Endodermal cell (in vitro differentiated cells): ENCODE measurements around the gene EVX2. TPM values are rescaled to one million over a fixed set of nuclear protein-coding genes. Genes with fewer than 3 reads are reported as not detected.
A peak's percentile ranks its signal among the peaks of the same experiment; 100 is the strongest.

Source experiments
- DNase-seq: peaks from one replicate; pipeline ENCODE4 v3.0.0-alpha.2; 2017
- H3K27ac ChIP-seq: 2 replicates; pipeline ENCODE4 v1.5.1; 2013; ENCODE audit warnings: mild to moderate bottlenecking, low read depth, low read length, moderate library complexity
- H3K27me3 ChIP-seq: 2 replicates; pipeline ENCODE4 v1.6.1; 2013; ENCODE audit warnings: mild to moderate bottlenecking, low read length, moderate library complexity; ENCODE audit not compliant: insufficient read depth, control insufficient read depth, poor library complexity, severe bottlenecking
- H3K36me3 ChIP-seq: 2 replicates; pipeline ENCODE4 v1.7.0; 2013; ENCODE audit warnings: mild to moderate bottlenecking, low read length, moderate library complexity; ENCODE audit not compliant: control insufficient read depth, insufficient read depth
- H3K4me1 ChIP-seq: one replicate; pipeline ENCODE4 v1.7.0; 2013; ENCODE audit warnings: low read length; ENCODE audit not compliant: control insufficient read depth, insufficient read depth
- H3K4me3 ChIP-seq: 2 replicates; pipeline ENCODE4 v1.5.1; 2013; ENCODE audit warnings: mild to moderate bottlenecking, low read length, moderate library complexity
- H3K9ac ChIP-seq: 2 replicates; pipeline ENCODE4 v1.6.1; 2013; ENCODE audit warnings: mild to moderate bottlenecking, low read length, moderate library complexity; ENCODE audit not compliant: poor library complexity, severe bottlenecking; ENCODE audit errors: extremely low read depth
- H3K9me3 ChIP-seq: 2 replicates; pipeline ENCODE4 v1.6.1; 2013; ENCODE audit warnings: mild to moderate bottlenecking, low read length, moderate library complexity; ENCODE audit not compliant: control insufficient read depth
- H3K27ac Mint-ChIP-seq: 2 replicates; pipeline ENCODE4 v1.8.0; 2020; ENCODE audit warnings: mixed read lengths
- H3K27me3 Mint-ChIP-seq: 2 replicates; pipeline ENCODE4 v1.8.0; 2021; ENCODE audit warnings: mild to moderate bottlenecking, mixed read lengths; ENCODE audit not compliant: insufficient read depth
- H3K36me3 Mint-ChIP-seq: 2 replicates; pipeline ENCODE4 v1.8.0; 2020; ENCODE audit warnings: low read depth, mixed read lengths
- H3K4me1 Mint-ChIP-seq: 2 replicates; pipeline ENCODE4 v1.8.0; 2020; ENCODE audit warnings: mixed read lengths
- H3K4me3 Mint-ChIP-seq: 2 replicates; pipeline ENCODE4 v1.8.0; 2020; ENCODE audit warnings: mild to moderate bottlenecking, moderate library complexity, mixed read lengths
- H3K9me3 Mint-ChIP-seq: 2 replicates; pipeline ENCODE4 v1.8.0; 2020; ENCODE audit warnings: mild to moderate bottlenecking, mixed read lengths
- CTCF ChIP-seq: fragments of 200-600 bp; sonication (generic); conservative IDR thresholded peaks from 2 replicates; pipeline ENCODE4 v1.5.0; 2021; ENCODE audit warnings: antibody characterized with exemption, mild to moderate bottlenecking
- WGBS, 2 experiments: methylation state at CpG; one replicate each; pipeline versions ENCODE4 v1.1.5 to v1.1.7; 2013; ENCODE audit warnings: missing lambda C conversion rate in 2 of 2, mixed read lengths in 1 of 2; ENCODE audit not compliant: insufficient coverage in 1 of 2, insufficient read length in 1 of 2; 5-methylcytosine and 5-hydroxymethylcytosine counted together
- total RNA-seq, 2 donors: library from RNA; stranded (reverse); fragmentation: NEBNext Ultra II Directional in 1 of 2; extraction: Animal tissue kit (Norgen Biotek cat#: 25700) in 1 of 2; gene quantifications; 2 replicates in 1 of 2; 3 replicates in 1 of 2; pipeline ENCODE4 v1.2.1, GENCODE V29; 2021

Gene EVX2
- total RNA-seq, 2 donors from 2014 or later = not detected

- peak overlapping the region; percentile 27 for H3K4me3 ChIP-seq
- peak; percentile 76 for DNase-seq
- Mint-ChIP-seq H3K36me3 (no peaks in the 10 kb centered on the region), H3K9me3 (no peaks in the 10 kb centered on the region), H3K27me3 (peaks cover 95% of the 10 kb centered on the region), H3K27ac (no peak overlapping the region), H3K4me1 (peaks cover 28% of the 10 kb centered on the region), H3K4me3 (peak overlapping the region; percentile 41)
- H3K36me3 ChIP-seq = no peaks in the 10 kb centered on the region
- no peaks in the 10 kb centered on the region for H3K9me3 ChIP-seq
- H3K27ac ChIP-seq = no peak overlapping the region
- TF ChIP-seq CTCF = no peak
- H3K27me3 ChIP-seq = peaks cover 99% of the 10 kb centered on the region
- no peaks in the 10 kb centered on the region for H3K4me1 ChIP-seq
- H3K9ac ChIP-seq = no peak overlapping the region
- WGBS, 2 experiments = 2% methylated on average over 10 to 56 of the region's 56 CpGs
These were observed 20.7 kb upstream of the EVX2 start for GRCh38 chr2:176104316-176105077.

DNA sequence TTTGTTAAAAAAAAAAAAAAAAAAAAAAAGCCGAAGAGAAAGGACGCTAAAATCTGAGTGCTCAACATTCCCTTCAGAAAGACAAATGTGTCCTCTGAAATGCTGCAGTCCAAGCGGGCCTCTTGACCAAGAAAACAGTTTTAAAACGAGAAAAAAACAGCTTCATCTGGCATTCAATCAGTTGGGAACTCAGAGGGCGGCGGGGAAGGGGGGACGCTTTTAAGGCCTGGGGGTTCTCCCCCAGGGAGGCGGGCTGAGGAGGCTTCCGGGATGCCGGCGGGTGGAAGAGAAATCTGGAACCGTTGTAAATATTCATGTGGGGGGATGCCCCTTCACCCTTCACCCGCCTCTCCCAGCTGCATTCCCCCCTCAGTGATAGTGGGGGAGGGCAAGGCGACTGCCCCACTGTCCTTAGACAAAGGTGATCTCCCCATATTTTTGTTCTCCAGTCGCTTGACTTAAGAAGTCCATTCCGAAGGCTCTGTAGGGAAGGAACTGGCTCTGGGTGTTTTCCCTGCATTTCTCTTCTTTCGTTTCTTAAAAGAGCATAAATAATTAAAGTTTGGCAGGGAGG is 20.1 kb upstream of the EVX2 start:
- Histone ChIP-seq H3K27me3 (peaks cover 99% of the 10 kb centered on the region), H3K36me3 (no peaks in the 10 kb centered on the region), H3K4me1 (no peaks in the 10 kb centered on the region), H3K9me3 (no peaks in the 10 kb centered on the region), H3K27ac (no peak overlapping the region), H3K4me3 (peak overlapping the region; percentile 27), H3K9ac (no peak overlapping the region)
- 2 to 3% methylated on average over 7 to 13 of the region's 17 CpGs for WGBS, 2 experiments
- DNase-seq = peak; percentile 56
- Mint-ChIP-seq H3K27me3 (peaks cover 95% of the 10 kb centered on the region), H3K27ac (no peak overlapping the region), H3K36me3 (no peaks in the 10 kb centered on the region), H3K9me3 (no peaks in the 10 kb centered on the region), H3K4me3 (peak overlapping the region; percentile 41), H3K4me1 (peaks cover 32% of the 10 kb centered on the region)
- no peak for TF ChIP-seq CTCF

DNA sequence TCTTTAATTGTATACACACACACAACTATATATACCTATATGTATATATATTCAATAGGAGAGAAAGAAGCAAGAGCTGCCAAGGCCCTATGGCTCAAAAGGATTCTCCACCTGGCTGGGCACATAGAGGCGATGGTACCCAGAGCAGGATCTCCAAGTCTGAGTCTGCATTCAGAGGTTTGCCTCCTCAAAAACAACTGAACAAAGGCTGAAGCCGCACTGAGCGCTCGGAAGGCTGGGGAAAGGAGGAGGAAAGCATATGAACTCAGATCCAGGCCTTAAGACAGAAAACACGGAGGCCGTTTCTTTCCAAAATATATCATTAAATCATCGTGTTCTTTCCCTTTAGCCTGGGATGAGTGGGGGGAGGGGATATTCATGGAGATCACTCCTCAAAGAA is 19.4 kb upstream of the EVX2 start:
- H3K9me3 ChIP-seq = no peaks in the 10 kb centered on the region
- 17% methylated on average over 4 of the region's 7 CpGs; no CpG with 5 or more reads in 1 of the 2 experiments for WGBS, 2 experiments
- H3K27me3 ChIP-seq = peaks cover 99% of the 10 kb centered on the region
- no peak overlapping the region for H3K9ac ChIP-seq
- H3K4me3 Mint-ChIP-seq = no peak overlapping the region
- H3K9me3 Mint-ChIP-seq = no peaks in the 10 kb centered on the region
- H3K4me3 ChIP-seq = no peak overlapping the region
- H3K27ac ChIP-seq = no peak overlapping the region
- no peaks in the 10 kb centered on the region for H3K36me3 Mint-ChIP-seq
- H3K4me1 Mint-ChIP-seq = peaks cover 35% of the 10 kb centered on the region
- no peak for TF ChIP-seq CTCF
- peaks cover 95% of the 10 kb centered on the region for H3K27me3 Mint-ChIP-seq
- no peaks in the 10 kb centered on the region for H3K4me1 ChIP-seq
- no peaks in the 10 kb centered on the region for H3K36me3 ChIP-seq
- H3K27ac Mint-ChIP-seq = no peak overlapping the region
- DNase-seq = peak; percentile 41
